Hematopoietic multipotent progenitor cell treated with erythropoietin and hydrocortisone succinate and interleukin-3 and kit ligand, for 15 days (in vitro differentiated cells): ENCODE results near the gene KCNS3.

Experiments
- DNase-seq: peaks from one replicate; pipeline ENCODE4 v3.0.0-alpha.2; 2015; ENCODE audit warnings: low spot score

KCNS3 gene

GRCh38 chr2:17878281-17879136 is at the start of gene KCNS3:
Gene KCNS3, plus strand, starts transcription at chr2:17878667. Its CDS starts 52,342 bp downstream, at chr2:17931009.
- peak; percentile 6 for DNase-seq

- DNase-seq: peak; percentile 42
These were observed 48.1 kb upstream of the KCNS3 start for GRCh38 chr2:17830053-17831034.

GRCh38 chr2:17835516-17835915 is 43.0 kb upstream of the KCNS3 start:
- DNase-seq: no peak

- no peak for DNase-seq
These were observed 38.5 kb upstream of the KCNS3 start for GRCh38 chr2:17839959-17840358.

- DNase-seq: no peak
These were observed 35.0 kb upstream of the KCNS3 start for GRCh38 chr2:17843457-17843856.

GRCh38 chr2:17845806-17846205 is 32.7 kb upstream of the KCNS3 start:
- DNase-seq: no peak

GRCh38 chr2:17846676-17847075 is 31.8 kb upstream of the KCNS3 start:
- DNase-seq: no peak

- no peak for DNase-seq
These were observed 31.2 kb upstream of the KCNS3 start for GRCh38 chr2:17847236-17847635.

GRCh38 chr2:17849275-17849674 is 29.2 kb upstream of the KCNS3 start:
- DNase-seq: no peak

- DNase-seq: no peak
These were observed 28.3 kb upstream of the KCNS3 start for GRCh38 chr2:17850151-17850550.

- DNase-seq: peak; percentile 4
These were observed 26.5 kb upstream of the KCNS3 start for GRCh38 chr2:17851731-17852585.

- DNase-seq: no peak
These were observed 24.7 kb upstream of the KCNS3 start for GRCh38 chr2:17853799-17854198.

GRCh38 chr2:17857021-17857420 is 21.4 kb upstream of the KCNS3 start:
- no peak for DNase-seq

GRCh38 chr2:17858064-17858463 is 20.4 kb upstream of the KCNS3 start:
- no peak for DNase-seq

- no peak for DNase-seq
These were observed 14.9 kb upstream of the KCNS3 start for GRCh38 chr2:17863539-17863938.

- no peak for DNase-seq
These were observed 13.8 kb upstream of the KCNS3 start for GRCh38 chr2:17864676-17865075.

- DNase-seq: no peak
These were observed 11.3 kb upstream of the KCNS3 start for GRCh38 chr2:17867133-17867532.

- no peak for DNase-seq
These were observed 9.3 kb upstream of the KCNS3 start for GRCh38 chr2:17869128-17869527.

GRCh38 chr2:17871639-17872038 is 6.8 kb upstream of the KCNS3 start:
- no peak for DNase-seq

- no peak for DNase-seq
These were observed 5.4 kb upstream of the KCNS3 start for GRCh38 chr2:17873021-17873420.

- no peak for DNase-seq
These were observed 1.9 kb upstream of the KCNS3 start for GRCh38 chr2:17876590-17876989.

- DNase-seq: no peak
These were observed 621 bp upstream of the KCNS3 start for GRCh38 chr2:17877811-17878280.
